HG02852 (cell line): ENCODE measurements around the gene TTYH1.

ENCODE experiments used
- ATAC-seq: cut with Tn5 transposase; IDR thresholded peaks from one replicate; pipeline ENCODE4 v1.9.1; 2021; ENCODE audit warnings: mild to moderate bottlenecking, moderate library complexity; ENCODE audit not compliant: unreplicated experiment

The TTYH1 gene

DNA sequence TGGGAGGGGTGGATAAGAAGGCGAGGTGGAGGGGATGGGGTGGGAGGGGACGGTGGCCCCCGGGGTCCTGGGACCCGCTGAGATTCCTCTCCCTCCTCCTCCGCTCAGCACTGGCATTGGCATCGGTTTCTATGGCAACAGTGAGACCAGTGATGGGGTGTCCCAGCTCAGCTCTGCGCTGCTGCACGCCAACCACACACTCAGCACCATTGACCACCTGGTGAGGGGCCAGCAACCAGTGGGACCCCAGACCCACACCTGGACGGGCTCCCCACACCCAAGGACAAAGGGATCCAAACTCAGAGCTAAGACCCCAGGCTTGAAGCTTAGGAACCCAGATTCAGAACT, 5.9 kb downstream of the TTYH1 start:
- ATAC-seq: no peak

DNA sequence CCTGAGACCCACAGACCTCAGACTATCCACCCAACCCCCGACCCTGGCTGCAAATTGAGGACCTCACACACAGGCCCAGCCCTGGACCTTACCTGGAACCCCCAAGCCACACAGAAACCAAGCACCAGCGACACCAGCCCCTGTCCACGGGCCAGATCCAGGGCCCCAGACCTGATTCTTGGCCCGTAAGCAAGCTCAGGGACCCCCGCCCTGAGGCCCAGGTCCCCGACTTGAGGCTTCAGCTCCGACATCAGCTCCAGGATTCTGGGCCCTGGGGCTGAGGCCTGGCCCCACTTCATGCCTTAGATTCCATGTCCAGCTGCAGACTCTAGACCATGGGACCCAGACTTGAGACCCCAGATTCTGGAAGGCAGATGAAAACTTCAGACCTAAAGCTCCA, 6.3 kb downstream of the TTYH1 start:
- ATAC-seq: no peak

DNA sequence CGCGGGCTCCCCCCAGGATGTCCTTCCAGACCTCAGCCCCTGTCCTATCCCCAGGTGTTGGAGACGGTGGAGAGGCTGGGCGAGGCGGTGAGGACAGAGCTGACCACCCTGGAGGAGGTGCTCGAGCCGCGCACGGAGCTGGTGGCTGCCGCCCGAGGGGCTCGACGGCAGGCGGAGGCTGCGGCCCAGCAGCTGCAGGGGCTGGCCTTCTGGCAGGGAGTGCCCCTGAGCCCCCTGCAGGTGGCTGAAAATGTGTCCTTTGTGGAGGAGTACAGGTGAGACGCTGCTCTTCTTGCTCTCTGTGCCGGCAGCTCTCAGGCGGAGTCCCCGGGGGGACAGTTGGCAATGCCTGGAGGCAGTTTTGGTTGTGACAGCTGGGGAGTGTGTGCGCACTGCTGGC, 6.9 kb downstream of the TTYH1 start:
- ATAC-seq: no peak

DNA sequence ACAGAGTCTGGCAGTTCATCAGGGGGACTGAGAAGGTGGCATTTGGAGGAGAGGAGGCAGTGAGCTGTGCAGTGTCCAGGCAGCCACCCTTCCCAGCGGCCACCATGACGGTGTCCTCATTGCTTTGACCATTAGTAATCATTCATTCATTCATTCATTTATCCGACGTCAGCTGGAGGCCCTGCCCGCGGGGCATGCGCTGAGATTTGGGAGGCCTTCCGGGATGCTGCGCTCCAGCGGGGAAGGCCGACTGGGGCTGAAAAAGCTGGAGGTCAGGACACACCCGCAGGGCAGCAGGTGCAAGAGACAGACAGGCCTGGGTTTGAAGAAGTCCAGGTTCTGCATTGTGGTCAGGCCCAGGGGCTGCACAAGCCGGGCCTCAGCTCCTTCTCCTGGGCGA, 8.9 kb downstream of the TTYH1 start:
- ATAC-seq: no peak

DNA sequence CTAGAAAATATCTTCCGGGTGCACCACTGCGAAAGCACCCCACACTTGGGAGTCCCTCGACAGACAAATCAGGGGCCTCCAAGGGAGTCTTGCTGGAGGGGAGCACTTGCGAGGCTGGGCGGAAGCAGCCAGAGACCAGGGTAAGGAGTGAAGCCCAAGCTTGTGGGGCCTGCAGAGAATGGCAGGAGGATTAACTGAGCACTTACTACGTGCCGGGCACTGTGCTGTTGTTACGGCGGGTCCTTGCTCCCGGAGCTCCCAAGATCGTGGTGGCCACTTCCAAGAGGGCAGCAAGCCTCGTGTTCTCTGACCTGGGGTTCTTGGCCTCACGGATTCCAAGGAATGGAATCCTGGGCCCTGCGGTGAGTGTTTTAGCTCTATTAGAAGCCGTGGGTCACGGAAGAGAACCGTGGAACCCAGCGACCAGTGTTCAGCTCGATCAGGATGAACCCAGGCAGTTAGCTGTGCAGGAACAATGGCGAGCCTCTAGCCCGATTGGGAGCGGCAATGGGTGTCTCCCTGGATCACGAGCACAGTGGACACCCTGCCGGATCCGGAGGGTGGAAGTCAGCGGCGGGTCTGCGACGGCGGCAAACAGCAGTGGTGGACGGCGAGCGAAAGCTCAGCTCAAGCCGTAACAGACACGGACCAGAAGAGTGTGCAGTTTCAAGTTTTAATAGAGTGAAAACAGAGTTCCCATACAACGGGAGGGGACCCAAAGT, 9.6 kb downstream of the TTYH1 start:
- no peak for ATAC-seq

DNA sequence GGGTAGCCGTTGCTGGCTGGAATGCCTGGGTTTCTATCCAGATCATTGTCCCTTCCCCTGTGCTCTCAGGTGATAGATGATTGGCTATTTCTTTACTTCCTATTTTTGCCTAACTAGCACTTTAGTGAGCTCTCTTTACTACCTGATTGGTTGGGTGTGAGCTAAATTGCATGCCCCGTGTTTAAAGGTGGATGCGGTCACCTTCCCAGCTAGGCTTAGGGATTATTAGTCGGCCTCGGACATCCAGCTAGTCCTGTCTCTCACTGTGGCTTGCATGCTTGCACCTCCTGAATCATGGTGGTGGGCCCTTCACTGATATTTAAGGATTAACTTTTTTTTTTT, 10.1 kb downstream of the TTYH1 start:
- no peak for ATAC-seq

DNA sequence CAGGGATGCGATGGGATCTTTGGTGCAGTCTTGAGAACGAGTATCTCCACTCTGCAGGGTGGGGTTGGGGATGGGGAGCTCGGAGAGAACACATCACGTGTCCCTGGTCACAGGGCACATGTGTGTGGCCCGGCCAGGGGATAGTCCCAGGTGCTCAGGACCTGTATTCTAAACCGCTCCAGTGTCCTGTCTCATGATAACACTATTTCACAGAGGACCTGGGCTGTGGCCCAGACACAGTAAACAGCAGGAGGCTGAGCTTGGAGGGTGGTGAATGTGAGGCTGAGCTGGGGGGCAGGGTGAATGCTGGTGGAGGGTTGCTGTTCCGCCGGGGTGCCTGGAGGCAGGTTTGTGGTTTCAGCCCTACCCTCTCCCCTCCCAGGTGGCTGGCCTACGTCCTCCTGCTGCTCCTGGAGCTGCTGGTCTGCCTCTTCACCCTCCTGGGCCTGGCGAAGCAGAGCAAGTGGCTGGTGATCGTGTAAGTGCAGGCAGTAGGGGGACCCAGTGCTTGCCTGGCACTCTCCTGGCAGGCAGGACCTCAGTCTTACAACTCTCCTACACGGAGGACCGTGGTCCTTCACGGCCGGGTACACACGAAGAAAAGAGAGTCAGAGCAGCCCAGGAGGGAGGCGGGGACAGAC, 11.1 kb downstream of the TTYH1 start:
- ATAC-seq: no peak

DNA sequence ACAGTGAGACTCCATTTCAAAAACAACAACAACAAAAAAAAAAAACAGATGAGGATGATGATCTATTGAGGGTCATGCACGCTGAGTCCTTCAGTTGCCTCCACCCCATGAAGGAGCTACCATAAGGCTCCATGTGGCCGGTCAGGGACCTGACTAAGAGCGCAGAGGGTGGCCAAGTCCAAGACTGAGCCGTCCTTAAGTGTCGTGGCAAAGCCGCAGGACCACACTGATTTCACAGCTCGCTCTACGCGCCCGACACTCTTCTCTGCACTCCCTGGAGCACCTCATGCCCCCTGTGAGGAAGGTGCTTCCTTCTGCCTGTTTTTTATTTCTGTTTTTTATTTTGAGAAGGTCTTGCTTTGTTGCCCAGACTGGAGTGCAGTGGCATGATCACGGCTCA, 12.3 kb downstream of the TTYH1 start:
- ATAC-seq: no peak

DNA sequence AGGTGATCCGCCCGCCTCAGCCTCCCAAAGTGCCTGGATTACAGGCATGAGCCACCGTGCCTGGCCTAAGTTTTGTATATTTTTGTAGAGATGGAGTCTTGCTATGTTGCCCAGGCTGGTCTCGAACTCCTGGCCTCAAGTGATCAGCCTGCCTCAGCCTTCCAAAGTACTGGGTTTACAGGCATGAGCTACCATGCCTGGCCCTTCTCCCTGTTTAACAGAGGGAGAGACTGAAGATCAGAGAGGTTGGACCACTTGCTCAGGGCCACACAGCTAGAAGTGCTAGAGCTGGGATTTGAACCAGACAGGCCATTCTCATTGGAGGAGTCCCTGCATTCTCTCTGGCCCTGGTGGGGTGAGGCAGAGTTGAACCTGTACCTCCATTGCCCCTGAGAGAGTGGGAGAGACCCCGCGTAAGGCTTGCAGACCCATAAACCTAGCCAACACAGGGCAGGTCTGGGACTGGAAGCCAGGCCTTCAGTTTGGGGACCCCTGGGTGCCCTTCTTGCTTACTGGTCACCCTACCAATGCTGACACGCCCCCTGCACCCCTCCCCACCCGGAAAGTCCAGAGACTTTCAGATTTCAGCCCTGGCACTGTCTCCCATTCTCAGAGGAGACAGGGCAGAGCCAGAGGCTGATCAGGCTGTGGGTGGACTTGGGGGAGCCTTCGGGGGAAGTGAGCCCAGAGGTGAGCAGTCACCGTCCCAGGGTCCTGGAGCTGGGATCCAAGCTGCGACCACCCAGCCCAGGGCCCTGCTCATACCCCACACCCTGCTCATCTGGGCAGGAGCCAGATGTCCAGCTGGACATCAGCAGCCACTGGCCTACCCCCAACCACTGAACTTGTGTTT, 13.3 kb downstream of the TTYH1 start:
- ATAC-seq: no peak

DNA sequence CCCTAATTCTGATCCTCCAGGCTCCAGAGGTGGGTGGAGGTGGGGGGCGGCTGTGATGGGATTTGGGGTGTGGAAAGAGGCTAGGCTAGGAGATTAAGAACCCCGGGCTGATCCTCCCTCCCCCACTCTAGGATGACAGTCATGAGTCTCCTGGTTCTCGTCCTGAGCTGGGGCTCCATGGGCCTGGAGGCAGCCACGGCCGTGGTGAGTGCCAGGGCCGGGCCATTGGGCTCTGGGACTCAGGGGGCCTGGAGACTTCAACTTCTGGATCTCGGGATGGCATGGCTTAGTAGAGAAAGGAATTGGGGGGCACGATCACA, 13.9 kb downstream of the TTYH1 start:
- no peak for ATAC-seq

DNA sequence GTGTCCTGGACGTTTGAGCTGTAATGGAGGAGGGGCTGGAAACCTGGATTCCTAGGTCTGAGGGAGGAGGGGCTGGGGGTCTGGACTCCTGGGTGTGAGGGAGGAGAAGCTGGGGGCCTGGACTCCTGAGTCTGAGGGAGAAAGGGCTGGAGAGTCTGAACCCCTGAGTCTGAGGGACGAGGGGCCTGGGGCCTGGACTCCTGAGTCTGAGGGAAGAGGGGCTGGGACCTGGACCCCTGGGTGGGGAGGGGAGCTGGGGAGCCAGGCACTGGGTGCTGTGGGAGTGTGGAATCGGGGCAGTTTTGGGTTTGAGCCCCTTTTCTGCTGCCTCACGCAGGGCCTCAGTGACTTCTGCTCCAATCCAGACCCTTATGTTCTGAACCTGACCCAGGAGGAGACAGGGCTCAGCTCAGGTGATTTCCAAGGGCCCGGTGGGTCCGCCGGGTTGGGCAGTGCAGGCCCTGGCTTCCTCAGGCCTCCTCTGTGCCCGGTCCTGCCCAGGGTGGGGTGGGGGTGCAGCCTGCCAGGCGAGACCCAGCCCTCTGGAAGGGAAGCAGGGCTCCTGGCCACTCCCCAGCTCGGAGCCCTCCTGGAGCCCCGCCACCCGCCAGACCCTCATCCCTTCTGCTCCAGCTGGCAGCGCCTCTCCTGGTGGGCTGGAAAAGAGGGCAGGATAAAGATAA, 14.4 kb downstream of the TTYH1 start:
- ATAC-seq: no peak

DNA sequence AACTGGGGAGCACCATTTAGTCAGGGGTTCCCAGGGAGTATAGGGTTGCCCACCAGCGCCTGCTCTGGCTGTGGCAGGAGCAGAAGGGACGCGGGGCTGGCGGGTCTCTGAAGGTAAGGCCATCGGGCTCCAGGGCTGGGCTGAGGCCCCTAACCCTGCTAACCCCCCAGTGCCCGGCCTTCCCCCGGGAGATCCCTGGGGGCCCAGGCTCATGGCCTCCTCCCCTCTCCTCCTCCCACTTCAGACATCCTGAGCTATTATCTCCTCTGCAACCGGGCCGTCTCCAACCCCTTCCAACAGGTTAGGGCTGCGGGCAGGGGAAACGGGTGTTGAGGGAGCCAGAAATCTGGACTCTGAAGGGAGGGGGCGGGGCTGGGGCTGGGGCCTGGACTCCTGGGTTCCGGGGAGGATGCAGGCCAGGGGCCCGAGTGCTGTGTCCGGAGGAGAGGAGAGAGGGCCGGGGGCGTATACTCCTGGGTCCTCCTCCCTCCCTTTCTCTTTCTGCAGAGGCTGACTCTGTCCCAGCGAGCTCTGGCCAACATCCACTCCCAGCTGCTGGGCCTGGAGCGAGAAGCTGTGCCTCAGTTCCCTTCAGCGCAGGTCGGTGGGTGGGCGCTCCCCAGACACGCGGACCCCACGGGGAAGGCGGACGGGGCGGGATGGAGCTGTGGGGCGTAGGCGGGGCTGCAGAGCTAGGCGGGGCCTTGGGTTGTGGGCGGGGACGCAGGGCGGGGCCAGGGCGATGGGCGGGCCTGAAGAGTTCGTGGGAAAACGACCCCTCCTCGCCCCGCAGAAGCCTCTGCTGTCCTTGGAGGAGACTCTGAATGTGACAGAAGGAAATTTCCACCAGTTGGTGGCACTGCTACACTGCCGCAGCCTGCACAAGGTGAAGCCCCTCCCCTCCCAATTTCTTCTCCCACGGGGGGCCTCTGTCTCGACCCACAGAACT, 15.3 kb downstream of the TTYH1 start:
- ATAC-seq: no peak

DNA sequence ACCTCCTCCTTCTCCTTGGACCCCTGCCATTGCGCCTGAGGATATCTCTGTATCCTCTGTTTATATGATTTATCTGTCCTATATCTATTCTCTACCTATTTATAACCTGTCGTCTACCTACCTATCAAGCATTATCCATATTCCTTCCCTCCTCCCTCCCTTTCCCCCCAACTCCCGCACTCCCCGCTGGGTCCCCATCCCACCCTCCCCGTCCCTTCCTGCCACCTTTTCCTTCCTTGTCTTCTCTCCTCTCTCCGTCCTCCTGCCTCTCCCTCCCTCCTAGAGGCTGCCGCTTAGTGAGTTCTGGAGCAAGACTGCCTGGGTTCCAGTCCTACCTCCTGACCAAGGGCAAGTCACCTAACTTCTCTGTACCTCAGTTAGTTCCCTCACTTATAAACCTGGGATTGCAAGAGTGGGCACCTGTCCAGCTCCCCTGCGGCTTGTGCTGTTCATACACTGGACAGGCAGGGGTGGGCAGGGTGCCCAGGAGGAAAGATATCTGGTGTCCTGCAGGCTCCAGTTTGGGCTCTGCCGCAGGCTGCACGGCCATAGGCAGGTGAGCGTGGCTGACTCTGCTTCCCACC, 16.1 kb downstream of the TTYH1 start:
- no peak for ATAC-seq

DNA sequence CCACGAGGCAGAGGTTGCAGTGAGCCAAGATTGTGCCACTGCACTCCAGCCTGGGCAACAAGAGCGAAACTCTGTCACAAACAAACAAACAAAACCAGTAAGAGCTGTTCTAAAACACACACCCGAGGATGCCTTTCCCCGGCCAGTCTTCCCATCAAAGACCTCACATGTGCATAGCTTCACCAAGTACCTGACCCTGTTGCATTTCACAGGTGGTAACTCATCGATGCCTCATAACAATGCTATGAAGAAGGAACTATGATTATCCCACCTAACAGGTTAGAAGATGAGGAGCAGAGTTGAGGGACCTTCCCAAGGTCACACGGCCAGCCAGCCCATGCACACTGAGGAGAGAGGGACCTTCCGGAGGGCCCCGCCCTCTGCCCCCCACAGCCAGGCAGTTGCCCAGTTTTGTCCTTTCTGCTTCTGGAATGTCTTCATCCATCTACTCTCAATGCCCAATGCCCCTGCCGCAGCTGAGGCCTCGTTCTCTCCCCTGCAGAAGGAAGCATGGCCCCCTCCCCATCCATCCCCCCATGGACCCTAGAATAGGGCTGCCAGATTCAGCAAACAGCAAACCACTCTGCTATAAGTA, 17.0 kb downstream of the TTYH1 start:
- ATAC-seq: no peak

DNA sequence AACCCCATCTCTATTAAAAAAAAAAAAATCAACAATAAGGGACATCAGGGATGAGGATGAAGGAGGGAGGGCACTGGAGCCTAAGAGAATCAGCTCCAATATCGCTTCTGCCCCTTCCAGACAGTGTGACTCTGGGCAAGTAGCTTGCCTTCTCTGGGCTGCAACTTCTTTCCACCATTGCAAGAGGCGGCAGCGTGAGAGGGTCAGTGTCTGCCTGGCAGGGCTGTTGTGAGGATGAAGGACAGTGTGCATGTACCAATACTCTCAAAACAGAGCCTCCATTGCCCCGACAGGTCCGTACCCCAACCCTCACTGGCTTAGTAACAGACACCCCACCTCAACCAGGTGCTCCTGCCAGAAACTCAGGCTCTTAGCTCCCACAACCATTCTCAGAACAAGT, 18.4 kb downstream of the TTYH1 start:
- no peak for ATAC-seq

DNA sequence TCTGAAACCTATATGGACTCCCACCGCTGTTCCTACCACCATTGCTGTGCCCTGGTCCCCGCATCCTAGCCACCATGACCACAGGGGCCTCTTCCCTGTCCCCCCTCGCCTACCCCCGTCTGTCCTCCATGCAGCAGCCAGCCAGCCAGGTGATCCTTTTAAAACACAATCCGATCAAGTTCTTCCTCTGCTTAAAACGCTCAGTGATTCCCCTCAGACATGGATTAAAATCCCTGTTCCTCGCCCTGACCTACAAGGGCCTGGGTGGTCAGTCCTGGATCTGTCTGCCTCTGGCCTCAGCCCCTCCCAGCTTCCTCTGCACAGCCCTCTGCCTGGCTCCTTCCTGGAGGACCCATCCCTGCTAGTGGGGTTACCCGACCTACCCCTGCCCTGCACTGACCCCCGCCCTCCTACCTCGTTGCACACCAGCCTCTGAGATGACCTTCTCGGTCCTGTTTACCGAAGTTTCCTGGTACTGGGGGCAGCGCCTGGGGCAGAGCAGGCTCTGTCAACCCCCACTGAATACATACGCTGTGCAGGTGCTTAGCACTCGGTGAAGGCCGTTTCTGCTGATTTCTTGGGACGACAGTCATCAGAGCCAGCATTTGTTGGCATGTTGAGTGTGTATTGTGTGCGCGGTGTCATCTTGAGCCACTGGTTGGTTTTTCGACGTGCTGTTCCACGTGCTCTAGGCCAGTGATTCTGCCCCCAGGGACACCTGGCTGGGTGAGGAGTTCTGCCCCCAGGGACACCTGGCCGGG, 19.0 kb downstream of the TTYH1 start:
- ATAC-seq: no peak

DNA sequence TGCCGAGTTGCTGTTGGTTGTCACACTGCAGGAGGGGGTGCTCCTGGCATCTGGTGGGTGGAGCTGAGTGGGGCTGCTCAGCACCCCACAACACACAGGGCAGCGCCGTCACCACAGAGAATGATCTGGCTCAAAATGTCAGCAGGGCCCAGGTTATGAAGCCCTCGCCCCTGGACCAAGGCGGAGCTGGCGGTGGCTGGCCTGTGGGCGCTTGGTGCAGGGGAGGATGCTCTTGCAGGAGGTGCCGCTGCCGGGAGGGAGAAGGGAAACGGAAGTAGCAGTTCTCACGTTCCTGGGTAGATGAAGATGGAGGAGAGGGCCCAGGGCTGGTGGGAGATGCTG, 19.6 kb downstream of the TTYH1 start:
- no peak for ATAC-seq

DNA sequence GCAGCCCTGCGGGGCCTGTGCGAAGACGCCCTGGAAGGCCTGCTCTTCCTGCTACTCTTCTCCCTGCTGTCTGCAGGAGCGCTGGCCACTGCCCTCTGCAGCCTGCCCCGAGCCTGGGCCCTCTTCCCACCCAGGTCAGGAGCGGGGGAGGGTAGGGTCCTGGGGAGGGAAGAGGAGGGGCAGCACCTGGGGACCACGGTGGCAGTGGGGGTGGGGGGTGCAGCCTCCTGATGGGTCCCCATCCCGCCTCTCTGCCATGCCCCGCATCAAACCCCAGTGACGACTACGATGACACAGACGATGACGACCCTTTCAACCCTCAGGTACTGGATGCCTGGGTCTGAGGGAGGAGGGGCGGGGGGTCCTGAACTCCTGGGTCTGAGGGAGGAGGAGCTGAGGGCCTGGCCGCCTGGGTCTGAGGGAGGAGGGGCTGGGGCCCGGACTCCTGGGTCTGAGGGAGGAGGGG, 20.3 kb downstream of the TTYH1 start:
- no peak for ATAC-seq

DNA sequence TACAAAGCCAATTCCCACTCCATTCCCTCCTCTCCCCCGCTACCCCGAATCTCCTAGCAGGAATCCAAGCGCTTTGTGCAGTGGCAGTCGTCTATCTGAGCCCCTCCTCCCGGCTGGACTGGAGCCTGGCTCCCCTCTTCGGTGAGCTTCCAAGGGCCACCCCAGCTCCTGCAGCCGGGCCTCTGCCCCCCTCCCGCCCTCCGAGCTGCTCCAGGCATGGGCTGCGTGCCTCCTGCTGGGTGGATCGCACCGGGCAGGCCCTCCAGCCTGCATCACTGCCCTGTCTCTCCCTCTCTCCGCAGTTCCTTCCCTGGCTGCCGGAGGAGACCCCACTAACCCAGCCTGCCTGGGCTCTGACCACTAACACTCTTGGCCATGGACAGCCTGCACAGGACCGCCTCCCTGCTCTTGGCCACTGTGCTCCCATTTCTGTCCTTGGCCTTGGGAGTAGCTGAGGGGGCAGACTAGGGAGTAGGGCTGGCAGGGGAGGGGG, 20.8 kb downstream of the TTYH1 start:
- ATAC-seq: no peak
